Measurements from ENCODE around the gene MED15. TPM values are rescaled to one million over a fixed set of nuclear protein-coding genes. Genes with fewer than 3 reads are reported as not detected.

MED15 gene
- total and polyA plus RNA-seq, 4 donors = 57.8 to 123 (median 69.1) TPM

GRCh38 chr22:20533879-20534265, 26.5 kb downstream of the MED15 start:
- ATAC-seq (ENCODE audit: insufficient read depth, low FRiP score) = no peak
- peaks cover 0 to 20% (median 6%) of the 10 kb centered on the region in 4 donors for H3K36me3 ChIP-seq (ENCODE audit: control insufficient read depth in 4 of 4, insufficient read depth in 4 of 4, low read length in 4 of 4)
- DNase-seq = no peak
- H3K9me3 ChIP-seq (ENCODE audit: control insufficient read depth in 4 of 4, insufficient read depth in 3 of 4, low read length in 3 of 4) = no peaks in the 10 kb centered on the region
- H3K27me3 ChIP-seq (ENCODE audit: control insufficient read depth in 3 of 3, insufficient read depth in 3 of 3, low read length in 2 of 3) = no peaks in the 10 kb centered on the region
- H3K27ac ChIP-seq (ENCODE audit: low read depth in 1 of 2, low read length in 1 of 2) = peak overlapping the region in 1 of 2 donors; percentile 26
- H3K4me1 ChIP-seq (ENCODE audit: control insufficient read depth in 5 of 5, insufficient read depth in 5 of 5, low read length in 5 of 5) = peaks cover 0 to 32% (median 19%) of the 10 kb centered on the region in 5 donors
- no peak overlapping the region for H3K9ac ChIP-seq (ENCODE audit: insufficient read depth in 1 of 2, low read length in 2 of 2)
- H3K4me3 ChIP-seq = no peak overlapping the region
- TF ChIP-seq CTCF (IDR thresholded peaks at IDR 0.05; ENCODE audit: control extremely low read depth, extremely low read depth) = no peak
- WGBS, 2 donors = 58 to 64% methylated on average over 3 of the region's 3 CpGs

DNA sequence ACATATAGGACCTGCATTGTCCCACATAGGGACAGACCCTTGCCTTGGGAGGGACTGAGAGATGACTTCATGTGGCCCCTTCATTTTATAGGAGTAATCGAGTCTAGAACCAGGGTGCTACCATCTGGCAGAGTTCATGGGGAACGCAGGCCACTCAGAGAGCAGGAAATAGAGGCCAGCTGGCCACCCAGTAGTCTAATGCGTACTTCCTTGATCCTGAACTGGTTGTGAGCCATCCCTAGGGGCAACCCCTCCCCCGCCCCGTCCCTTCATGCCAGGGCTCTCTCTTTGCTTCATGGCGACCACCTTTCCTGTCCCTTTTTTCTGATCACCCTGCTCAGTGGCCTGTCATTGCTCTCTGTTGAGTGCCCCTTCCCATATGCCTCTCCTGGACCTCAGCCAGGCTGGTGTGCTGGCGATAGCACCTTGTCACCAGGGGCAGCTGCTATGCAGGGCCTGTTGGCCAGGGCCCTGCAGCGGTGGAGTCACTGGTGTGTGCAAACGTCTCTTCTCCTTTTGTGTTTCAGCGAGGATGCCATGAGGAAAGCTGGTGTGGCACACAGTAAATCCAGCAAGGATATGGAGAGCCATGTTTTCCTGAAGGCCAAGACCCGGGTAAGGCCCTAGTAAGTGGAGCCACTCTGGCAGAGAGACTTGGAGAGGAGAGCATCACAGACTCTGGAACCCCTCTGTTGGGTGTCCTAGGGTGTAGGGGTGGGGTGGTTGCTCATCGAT, 29.3 kb downstream of the MED15 start:
- WGBS, 2 donors = 86 to 91% methylated on average over 12 of the region's 12 CpGs

GRCh38 chr22:20537325-20537756, 29.9 kb downstream of the MED15 start:
- ATAC-seq (ENCODE audit: insufficient read depth, low FRiP score) (no peak), DNase-seq (no peak)
- TF ChIP-seq CTCF (IDR thresholded peaks at IDR 0.05; ENCODE audit: control extremely low read depth, extremely low read depth) = no peak
- peaks cover 0 to 11% (median 3%) of the 10 kb centered on the region in 5 donors for H3K4me1 ChIP-seq (ENCODE audit: control insufficient read depth in 5 of 5, insufficient read depth in 5 of 5, low read length in 5 of 5)
- 94% methylated on average over 3 of the region's 3 CpGs for WGBS, 2 donors
- no peaks in the 10 kb centered on the region for H3K9me3 ChIP-seq (ENCODE audit: control insufficient read depth in 4 of 4, insufficient read depth in 3 of 4, low read length in 3 of 4)
- no peak overlapping the region for H3K9ac ChIP-seq (ENCODE audit: insufficient read depth in 1 of 2, low read length in 2 of 2)
- H3K27me3 ChIP-seq (ENCODE audit: control insufficient read depth in 3 of 3, insufficient read depth in 3 of 3, low read length in 2 of 3) = no peaks in the 10 kb centered on the region
- no peak overlapping the region for H3K27ac ChIP-seq (ENCODE audit: low read depth in 1 of 2, low read length in 1 of 2)
- peaks cover 5 to 25% (median 8%) of the 10 kb centered on the region in 4 donors for H3K36me3 ChIP-seq (ENCODE audit: control insufficient read depth in 4 of 4, insufficient read depth in 4 of 4, low read length in 4 of 4)
- H3K4me3 ChIP-seq = no peak overlapping the region

More for the DNA sequence above, 29.3 kb downstream of the MED15 start:
- peaks cover 0 to 17% (median 9%) of the 10 kb centered on the region in 5 donors for H3K4me1 ChIP-seq (ENCODE audit: control insufficient read depth in 5 of 5, insufficient read depth in 5 of 5, low read length in 5 of 5)
- no peak overlapping the region for H3K9ac ChIP-seq (ENCODE audit: insufficient read depth in 1 of 2, low read length in 2 of 2)
- peak overlapping the region in 1 of 2 donors; percentile 25 for H3K27ac ChIP-seq (ENCODE audit: low read depth in 1 of 2, low read length in 1 of 2)
- H3K36me3 ChIP-seq (ENCODE audit: control insufficient read depth in 4 of 4, insufficient read depth in 4 of 4, low read length in 4 of 4) = peaks cover 4 to 23% (median 7%) of the 10 kb centered on the region in 4 donors
- ATAC-seq (ENCODE audit: insufficient read depth, low FRiP score) (no peak), DNase-seq (no peak)
- no peak overlapping the region for H3K4me3 ChIP-seq
- no peaks in the 10 kb centered on the region for H3K27me3 ChIP-seq (ENCODE audit: control insufficient read depth in 3 of 3, insufficient read depth in 3 of 3, low read length in 2 of 3)
- no peaks in the 10 kb centered on the region for H3K9me3 ChIP-seq (ENCODE audit: control insufficient read depth in 4 of 4, insufficient read depth in 3 of 4, low read length in 3 of 4)
- no peak for TF ChIP-seq CTCF (IDR thresholded peaks at IDR 0.05; ENCODE audit: control extremely low read depth, extremely low read depth)
